ENCODE results near the gene BRF1.

GRCh38 chr14:105333613-105334364 lies 33.0 kb upstream of the BRF1 start:
- no peak for TF ChIP-seq NFIC (IDR thresholded peaks at IDR 0.05)
- TF ChIP-seq YY1 (IDR thresholded peaks at IDR 0.05; ENCODE audit: low read depth), result no peak
- TF ChIP-seq MAX (IDR thresholded peaks at IDR 0.05), result no peak
- TF ChIP-seq RAD21 (IDR thresholded peaks at IDR 0.05; ENCODE audit: low read depth), result no peak
- TF ChIP-seq REST (IDR thresholded peaks at IDR 0.05; ENCODE audit: low read depth), result no peak
- no peak for TF ChIP-seq TAF1 (IDR thresholded peaks at IDR 0.05; ENCODE audit: low read depth)
- no peak for TF ChIP-seq USF1 (IDR thresholded peaks at IDR 0.05)
- no peak for TF ChIP-seq CEBPB (IDR thresholded peaks at IDR 0.05)
- no peak for TF ChIP-seq EGR1 (IDR thresholded peaks at IDR 0.05)

All from Ishikawa (cell line).